Astrocyte of the hippocampus (primary cell): ENCODE measurements around the gene CALD1.

Source experiments
- DNase-seq: peaks from one replicate; pipeline ENCODE4 v3.0.0; 2011; ENCODE audit warnings: low read depth, low spot score

CALD1 gene

DNA sequence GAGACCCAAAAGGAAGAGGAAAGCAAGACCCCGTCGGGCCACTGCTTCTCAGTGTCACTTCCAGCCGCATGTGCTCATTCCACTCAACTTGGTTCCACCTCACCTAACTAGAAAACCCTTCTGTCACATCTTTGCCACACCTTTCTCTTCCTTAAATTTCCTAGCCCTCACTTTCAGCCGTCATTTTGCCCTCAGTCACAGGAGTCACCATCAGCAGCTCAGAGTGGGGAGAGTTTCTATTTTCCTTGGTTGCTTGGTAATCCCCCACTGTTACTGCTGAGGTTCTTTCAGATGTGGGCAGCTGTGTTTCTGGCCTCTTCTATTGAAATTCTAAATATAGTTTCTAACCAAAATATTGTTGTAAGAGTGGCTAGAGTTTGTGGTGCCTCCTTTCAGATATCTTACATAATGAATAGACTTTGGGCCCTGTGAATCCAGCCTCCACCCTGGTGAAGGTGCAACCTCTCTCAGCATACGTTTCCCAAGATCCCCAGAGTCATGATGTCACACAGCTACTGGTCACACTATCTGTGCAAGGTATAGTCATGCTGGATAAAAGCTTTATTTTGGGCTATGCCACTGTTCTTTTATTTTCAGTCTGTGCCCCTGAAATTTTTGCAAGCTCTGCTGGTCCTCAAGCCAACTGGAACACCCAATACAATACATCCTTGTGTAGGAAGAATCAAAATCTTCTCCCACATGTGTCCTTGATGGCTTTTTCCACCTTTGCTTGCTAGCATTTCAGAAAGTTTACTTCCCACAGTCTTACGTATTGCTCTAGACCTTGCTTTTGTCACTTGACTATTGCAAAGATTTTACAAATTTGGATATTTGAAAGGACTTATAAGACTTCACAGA, 216.0 kb downstream of the CALD1 start:
- peak; percentile 36 for DNase-seq

DNA sequence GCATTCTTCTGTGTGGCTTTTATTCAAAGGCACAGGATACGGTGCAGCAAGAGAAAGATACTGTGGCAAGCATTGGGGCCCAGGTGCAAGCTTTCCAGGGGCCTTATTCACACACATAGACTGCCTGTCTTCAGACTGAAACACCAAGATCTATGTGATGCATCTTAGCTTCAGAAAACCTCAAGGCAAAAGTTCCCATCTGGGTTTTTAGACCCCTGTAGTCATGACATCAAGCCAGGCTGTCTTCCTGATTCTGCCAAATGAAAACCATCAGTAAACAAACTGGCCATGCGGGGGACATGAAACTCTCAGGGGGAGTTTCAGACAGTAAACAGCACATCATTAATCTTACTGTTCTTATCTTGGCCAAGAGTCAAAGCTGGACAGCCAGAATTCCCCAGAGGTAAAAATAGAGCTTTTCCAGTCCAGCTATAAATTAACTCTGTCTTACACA, 216.7 kb downstream of the CALD1 start:
- DNase-seq: peak; percentile 45

DNA sequence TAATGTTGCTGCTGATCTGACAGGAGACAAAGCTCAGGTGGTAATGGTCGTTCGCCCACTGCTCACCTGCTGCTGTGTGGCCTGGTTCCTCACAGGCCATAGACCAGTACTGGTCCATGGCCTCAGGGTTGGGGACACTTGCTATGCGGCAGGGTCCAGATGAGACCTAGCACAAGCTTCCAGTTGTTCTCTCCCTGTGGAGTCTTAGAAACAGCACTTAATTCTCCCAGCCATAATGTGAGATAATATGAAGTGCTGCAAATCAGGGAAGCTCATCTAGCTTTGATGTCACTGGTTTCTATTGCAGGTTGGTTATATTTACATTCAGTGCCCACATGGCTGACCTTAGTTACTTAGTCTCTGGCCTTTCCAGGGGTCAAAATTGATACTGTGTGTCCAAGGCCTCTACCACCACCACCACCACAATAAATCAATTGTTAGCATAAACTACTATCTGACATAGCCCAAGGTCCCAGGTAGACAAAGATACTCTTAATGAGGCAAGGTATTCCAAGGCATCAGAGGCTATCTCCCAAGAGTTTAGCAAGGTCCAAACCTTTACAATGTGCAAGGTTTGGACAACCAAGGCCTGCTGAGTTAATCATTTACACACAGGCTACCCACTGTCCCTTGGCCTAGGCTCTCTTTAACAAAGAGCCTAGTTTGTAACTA, 217.9 kb downstream of the CALD1 start:
- DNase-seq: no peak

DNA sequence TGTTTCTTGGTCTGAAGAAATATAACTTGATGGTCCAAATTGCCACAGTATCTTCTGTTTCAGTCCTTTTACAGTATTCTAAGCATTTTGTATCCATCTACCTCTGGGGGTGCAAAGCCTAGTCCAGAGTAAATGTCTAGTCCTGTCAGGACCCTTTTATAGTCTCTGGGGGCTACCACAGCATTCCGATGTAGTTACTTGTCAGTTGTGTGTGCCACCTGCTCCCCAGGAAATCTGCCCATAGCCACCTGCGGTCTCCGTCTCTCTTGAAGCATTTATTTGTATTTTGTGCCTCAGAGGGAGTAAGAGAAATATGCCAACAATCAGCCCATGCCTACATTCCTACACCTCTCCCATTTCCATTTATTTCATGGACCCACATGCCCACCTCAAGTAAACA, 219.7 kb downstream of the CALD1 start:
- DNase-seq: no peak

DNA sequence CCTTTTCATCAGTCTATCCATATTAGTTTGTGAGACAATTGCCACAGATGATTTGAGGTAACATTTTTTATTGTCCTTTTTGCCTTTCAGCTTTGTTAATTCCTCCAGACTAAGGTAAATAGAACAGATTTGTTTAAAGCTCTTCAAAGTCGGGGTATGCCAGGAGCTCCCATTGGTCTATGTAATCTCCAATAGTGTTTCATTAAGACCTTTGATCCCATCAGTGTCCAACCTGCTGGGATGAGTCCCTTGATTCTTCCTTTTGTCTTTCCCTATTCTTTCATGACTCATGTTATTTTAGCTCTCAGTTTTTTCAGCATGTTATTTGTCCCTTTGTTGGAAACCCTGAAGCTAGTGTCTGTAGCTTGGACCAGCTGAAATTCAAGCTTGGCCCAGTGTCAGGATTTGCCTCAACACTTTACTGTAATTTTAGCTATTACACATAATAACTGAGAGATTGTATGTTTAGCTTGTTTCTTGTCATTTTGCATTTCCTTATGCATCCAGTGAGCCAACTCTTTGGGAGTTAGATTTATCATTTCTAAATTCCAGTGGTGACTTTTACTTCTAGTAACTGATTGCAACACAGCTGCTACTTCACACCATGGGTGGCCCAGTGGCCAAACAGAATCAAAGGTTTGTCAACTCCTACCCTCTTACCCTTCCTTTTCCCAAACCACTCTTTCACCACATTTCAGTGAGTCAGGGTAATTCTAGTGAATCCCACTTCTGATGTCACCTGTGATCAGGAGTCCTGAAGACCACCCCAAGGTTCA, 222.1 kb downstream of the CALD1 start:
- no peak for DNase-seq

DNA sequence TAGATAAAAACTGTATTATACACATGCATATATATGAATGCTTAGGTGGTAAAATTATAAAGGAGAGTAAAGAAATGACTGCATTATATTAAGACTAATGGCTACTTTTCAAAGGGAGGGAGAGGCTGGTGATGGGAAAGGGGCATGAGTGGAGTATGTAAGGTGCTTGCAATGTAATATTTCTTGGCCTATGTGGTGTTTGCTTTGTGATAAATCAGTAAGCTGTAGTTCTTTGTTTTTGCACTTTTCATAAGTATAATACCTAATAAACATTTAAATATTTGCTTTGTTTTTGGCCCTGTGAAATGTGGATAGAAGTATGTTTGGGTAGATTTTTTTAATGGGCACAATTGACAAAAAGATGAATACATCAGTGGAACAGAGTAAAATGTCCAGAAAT, 232.8 kb downstream of the CALD1 start:
- no peak for DNase-seq
